ENCODE data around the gene OMG. TPM values are rescaled to one million over a fixed set of nuclear protein-coding genes. Genes with fewer than 3 reads are reported as not detected.
A peak's percentile ranks its signal among the peaks of the same experiment; 100 is the strongest.

The OMG gene
- total RNA-seq, 2 donors from 2014 or later = not detected

- no peaks in the 10 kb centered on the region for H3K4me1 ChIP-seq (ENCODE audit: control insufficient read depth in 1 of 2, low read depth in 2 of 2)
- ATAC-seq (ENCODE audit: insufficient number of reproducible peaks, low FRiP score, low read depth) (no peak), DNase-seq (ENCODE audit: low spot score) (no peak)
- H3K9me3 ChIP-seq = no peaks in the 10 kb centered on the region
- H3K27ac ChIP-seq = no peak overlapping the region
- H3K36me3 ChIP-seq = peaks cover 7% of the 10 kb centered on the region
- no peak overlapping the region for H3K4me3 ChIP-seq
- TF ChIP-seq CTCF (IDR thresholded peaks at IDR 0.05) = no peak
- no peaks in the 10 kb centered on the region for H3K27me3 ChIP-seq (replicated peaks; ENCODE audit: insufficient read depth)
Measured at GRCh38 chr17:31327534-31328159, 30.6 kb upstream of the OMG start.

DNA sequence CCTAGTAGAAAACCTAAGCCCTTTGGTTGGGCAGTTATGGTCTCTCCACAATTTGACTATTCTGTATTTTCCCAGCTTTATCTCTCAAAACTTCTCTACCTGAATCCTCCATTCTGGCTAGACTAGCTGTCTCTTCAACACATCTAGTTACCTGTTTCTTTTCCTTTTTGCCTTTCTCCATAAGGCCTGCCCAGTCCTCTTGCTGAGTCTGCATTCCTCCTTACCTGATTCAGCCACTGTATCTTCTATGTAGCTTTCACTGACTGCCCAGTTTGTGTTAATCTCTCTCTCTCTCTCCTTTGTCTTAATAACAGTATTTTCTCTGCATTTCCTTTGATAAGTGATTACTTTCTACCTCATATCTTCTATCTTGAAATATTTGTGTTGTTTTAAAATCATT is 26.5 kb upstream of the OMG start:
- TF ChIP-seq CTCF (IDR thresholded peaks at IDR 0.05) = no peak
- Histone ChIP-seq H3K4me1 (ENCODE audit: control insufficient read depth in 1 of 2, low read depth in 2 of 2) (no peaks in the 10 kb centered on the region), H3K27ac (no peak overlapping the region), H3K9me3 (no peaks in the 10 kb centered on the region), H3K27me3 (replicated peaks; ENCODE audit: insufficient read depth) (no peaks in the 10 kb centered on the region), H3K4me3 (no peak overlapping the region), H3K36me3 (peaks cover 3% of the 10 kb centered on the region)
- no peak for DNase-seq (ENCODE audit: low spot score)
- ATAC-seq (ENCODE audit: insufficient number of reproducible peaks, low FRiP score, low read depth) = no peak

GRCh38 chr17:31321966-31322365 is 24.9 kb upstream of the OMG start:
- H3K36me3 ChIP-seq = peaks cover 3% of the 10 kb centered on the region
- no peak overlapping the region for H3K27ac ChIP-seq
- no peak overlapping the region for H3K4me3 ChIP-seq
- peaks cover 3 to 6% of the 10 kb centered on the region in 2 donors for H3K4me1 ChIP-seq (ENCODE audit: control insufficient read depth in 1 of 2, low read depth in 2 of 2)
- DNase-seq (ENCODE audit: low spot score) (no peak), ATAC-seq (ENCODE audit: insufficient number of reproducible peaks, low FRiP score, low read depth) (no peak)
- no peaks in the 10 kb centered on the region for H3K9me3 ChIP-seq
- TF ChIP-seq CTCF (IDR thresholded peaks at IDR 0.05) = no peak
- H3K27me3 ChIP-seq (replicated peaks; ENCODE audit: insufficient read depth) = no peaks in the 10 kb centered on the region

GRCh38 chr17:31321481-31321880 is 24.4 kb upstream of the OMG start, which contains the start of gene EVI2A:
TSS of gene EVI2A (minus strand) at chr17:31321622. CDS start at chr17:31319013, 2,609 bp downstream.
- Histone ChIP-seq H3K9me3 (no peaks in the 10 kb centered on the region), H3K4me1 (ENCODE audit: control insufficient read depth in 1 of 2, low read depth in 2 of 2) (peaks cover 7 to 9% of the 10 kb centered on the region in 2 donors), H3K4me3 (peak within 1 kb of the TSS; percentile 47), H3K27ac (peak within 1 kb of the TSS in 1 of 2 donors; percentile 23), H3K36me3 (peaks cover 3% of the 10 kb centered on the region), H3K27me3 (replicated peaks; ENCODE audit: insufficient read depth) (no peaks in the 10 kb centered on the region)
- no peak for DNase-seq (ENCODE audit: low spot score)
- no peak for ATAC-seq (ENCODE audit: insufficient number of reproducible peaks, low FRiP score, low read depth)
- TF ChIP-seq CTCF (IDR thresholded peaks at IDR 0.05) = no peak

- peak overlapping the region in 1 of 2 donors; percentile 23 for H3K27ac ChIP-seq
- no peaks in the 10 kb centered on the region for H3K27me3 ChIP-seq (replicated peaks; ENCODE audit: insufficient read depth)
- no peaks in the 10 kb centered on the region for H3K36me3 ChIP-seq
- H3K4me1 ChIP-seq (ENCODE audit: control insufficient read depth in 1 of 2, low read depth in 2 of 2) = peaks cover 11% of the 10 kb centered on the region in 2 donors
- ATAC-seq (ENCODE audit: insufficient number of reproducible peaks, low FRiP score, low read depth) (no peak), DNase-seq (ENCODE audit: low spot score) (no peak)
- no peak for TF ChIP-seq CTCF (IDR thresholded peaks at IDR 0.05)
- H3K9me3 ChIP-seq = no peaks in the 10 kb centered on the region
- peak overlapping the region; percentile 47 for H3K4me3 ChIP-seq
Measured at GRCh38 chr17:31320791-31321190, 23.8 kb upstream of the OMG start.
